Endodermal cell (in vitro differentiated cells): Measurements from ENCODE around the gene MYLK4. TPM values are rescaled to one million over a fixed set of nuclear protein-coding genes. Genes with fewer than 3 reads are reported as not detected.

ENCODE experiments used
- DNase-seq: peaks from one replicate; pipeline ENCODE4 v3.0.0-alpha.2; 2017
- H3K27ac ChIP-seq: 2 replicates; pipeline ENCODE4 v1.5.1; 2013; ENCODE audit warnings: mild to moderate bottlenecking, low read depth, low read length, moderate library complexity
- H3K27me3 ChIP-seq: 2 replicates; pipeline ENCODE4 v1.6.1; 2013; ENCODE audit warnings: mild to moderate bottlenecking, low read length, moderate library complexity; ENCODE audit not compliant: insufficient read depth, control insufficient read depth, poor library complexity, severe bottlenecking
- H3K36me3 ChIP-seq: 2 replicates; pipeline ENCODE4 v1.7.0; 2013; ENCODE audit warnings: mild to moderate bottlenecking, low read length, moderate library complexity; ENCODE audit not compliant: control insufficient read depth, insufficient read depth
- H3K4me1 ChIP-seq: one replicate; pipeline ENCODE4 v1.7.0; 2013; ENCODE audit warnings: low read length; ENCODE audit not compliant: control insufficient read depth, insufficient read depth
- H3K4me3 ChIP-seq: 2 replicates; pipeline ENCODE4 v1.5.1; 2013; ENCODE audit warnings: mild to moderate bottlenecking, low read length, moderate library complexity
- H3K9ac ChIP-seq: 2 replicates; pipeline ENCODE4 v1.6.1; 2013; ENCODE audit warnings: mild to moderate bottlenecking, low read length, moderate library complexity; ENCODE audit not compliant: poor library complexity, severe bottlenecking; ENCODE audit errors: extremely low read depth
- H3K9me3 ChIP-seq: 2 replicates; pipeline ENCODE4 v1.6.1; 2013; ENCODE audit warnings: mild to moderate bottlenecking, low read length, moderate library complexity; ENCODE audit not compliant: control insufficient read depth
- H3K27ac Mint-ChIP-seq: 2 replicates; pipeline ENCODE4 v1.8.0; 2020; ENCODE audit warnings: mixed read lengths
- H3K27me3 Mint-ChIP-seq: 2 replicates; pipeline ENCODE4 v1.8.0; 2021; ENCODE audit warnings: mild to moderate bottlenecking, mixed read lengths; ENCODE audit not compliant: insufficient read depth
- H3K36me3 Mint-ChIP-seq: 2 replicates; pipeline ENCODE4 v1.8.0; 2020; ENCODE audit warnings: low read depth, mixed read lengths
- H3K4me1 Mint-ChIP-seq: 2 replicates; pipeline ENCODE4 v1.8.0; 2020; ENCODE audit warnings: mixed read lengths
- H3K4me3 Mint-ChIP-seq: 2 replicates; pipeline ENCODE4 v1.8.0; 2020; ENCODE audit warnings: mild to moderate bottlenecking, moderate library complexity, mixed read lengths
- H3K9me3 Mint-ChIP-seq: 2 replicates; pipeline ENCODE4 v1.8.0; 2020; ENCODE audit warnings: mild to moderate bottlenecking, mixed read lengths
- WGBS, 2 experiments: methylation state at CpG; one replicate each; pipeline versions ENCODE4 v1.1.5 to v1.1.7; 2013; ENCODE audit warnings: missing lambda C conversion rate in 2 of 2, mixed read lengths in 1 of 2; ENCODE audit not compliant: insufficient coverage in 1 of 2, insufficient read length in 1 of 2; 5-methylcytosine and 5-hydroxymethylcytosine counted together
- total RNA-seq, 2 donors: library from RNA; stranded (reverse); fragmentation: NEBNext Ultra II Directional in 1 of 2; extraction: Animal tissue kit (Norgen Biotek cat#: 25700) in 1 of 2; gene quantifications; 2 replicates in 1 of 2; 3 replicates in 1 of 2; pipeline ENCODE4 v1.2.1, GENCODE V29; 2021
- TF ChIP-seq, protein P1 (sequence below): fragments of 200-600 bp; sonication (generic); conservative IDR thresholded peaks from 2 replicates; pipeline ENCODE4 v1.5.0; 2021; ENCODE audit warnings: antibody characterized with exemption, mild to moderate bottlenecking

Gene MYLK4
- total RNA-seq, 2 donors from 2014 or later = 0.18 to 0.20 TPM

DNA sequence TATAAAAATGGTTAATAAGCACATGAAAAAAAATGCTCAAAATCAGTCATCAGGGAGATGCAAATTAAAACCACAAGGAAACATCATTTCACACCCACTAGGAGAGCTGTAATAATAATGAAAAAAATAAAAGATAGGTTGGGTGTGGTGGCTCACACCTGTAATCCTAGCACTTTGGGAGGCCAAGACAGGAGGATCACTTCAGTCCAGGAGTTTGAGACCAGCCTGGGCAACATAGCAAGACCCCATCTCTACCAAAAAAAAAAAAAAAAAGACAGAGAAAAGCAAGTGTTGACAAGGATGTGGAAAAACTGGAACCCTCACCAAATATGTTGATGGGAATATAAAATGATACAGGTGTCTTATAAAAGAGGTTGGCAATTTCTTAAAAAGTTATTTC, 3.0 kb upstream of the MYLK4 start:
- Histone ChIP-seq H3K27ac (no peak overlapping the region), H3K4me1 (no peaks in the 10 kb centered on the region), H3K4me3 (no peak overlapping the region), H3K9ac (no peak overlapping the region), H3K36me3 (no peaks in the 10 kb centered on the region), H3K9me3 (no peaks in the 10 kb centered on the region), H3K27me3 (no peaks in the 10 kb centered on the region)
- Mint-ChIP-seq H3K27me3 (peaks cover 13% of the 10 kb centered on the region), H3K4me1 (peaks cover 3% of the 10 kb centered on the region), H3K36me3 (no peaks in the 10 kb centered on the region), H3K9me3 (no peaks in the 10 kb centered on the region), H3K4me3 (no peak overlapping the region), H3K27ac (no peak overlapping the region)
- TF ChIP-seq, protein P1, sequence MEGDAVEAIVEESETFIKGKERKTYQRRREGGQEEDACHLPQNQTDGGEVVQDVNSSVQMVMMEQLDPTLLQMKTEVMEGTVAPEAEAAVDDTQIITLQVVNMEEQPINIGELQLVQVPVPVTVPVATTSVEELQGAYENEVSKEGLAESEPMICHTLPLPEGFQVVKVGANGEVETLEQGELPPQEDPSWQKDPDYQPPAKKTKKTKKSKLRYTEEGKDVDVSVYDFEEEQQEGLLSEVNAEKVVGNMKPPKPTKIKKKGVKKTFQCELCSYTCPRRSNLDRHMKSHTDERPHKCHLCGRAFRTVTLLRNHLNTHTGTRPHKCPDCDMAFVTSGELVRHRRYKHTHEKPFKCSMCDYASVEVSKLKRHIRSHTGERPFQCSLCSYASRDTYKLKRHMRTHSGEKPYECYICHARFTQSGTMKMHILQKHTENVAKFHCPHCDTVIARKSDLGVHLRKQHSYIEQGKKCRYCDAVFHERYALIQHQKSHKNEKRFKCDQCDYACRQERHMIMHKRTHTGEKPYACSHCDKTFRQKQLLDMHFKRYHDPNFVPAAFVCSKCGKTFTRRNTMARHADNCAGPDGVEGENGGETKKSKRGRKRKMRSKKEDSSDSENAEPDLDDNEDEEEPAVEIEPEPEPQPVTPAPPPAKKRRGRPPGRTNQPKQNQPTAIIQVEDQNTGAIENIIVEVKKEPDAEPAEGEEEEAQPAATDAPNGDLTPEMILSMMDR = no peak
- DNase-seq = no peak

DNA sequence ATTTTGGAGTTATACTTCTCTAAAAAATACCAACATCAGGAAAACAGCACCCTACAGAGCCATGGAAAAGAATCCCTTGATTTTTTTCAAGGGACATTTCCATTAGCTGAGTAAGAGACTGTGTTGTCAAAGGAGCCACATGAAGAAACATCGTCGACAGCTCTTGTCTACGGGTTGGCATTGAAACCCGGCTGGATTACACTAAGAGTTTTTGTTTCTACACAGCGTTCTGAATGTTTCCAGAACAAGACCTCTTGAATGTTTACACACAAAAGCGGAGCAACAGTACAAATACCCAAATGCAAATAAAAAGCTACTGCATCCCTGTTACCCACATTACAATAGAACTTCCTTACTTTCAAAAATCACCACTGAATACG, 2.4 kb upstream of the MYLK4 start:
- no peaks in the 10 kb centered on the region for H3K27me3 ChIP-seq
- TF ChIP-seq, protein P1 = no peak
- no peak for DNase-seq
- H3K4me3 ChIP-seq = no peak overlapping the region
- no peaks in the 10 kb centered on the region for H3K36me3 Mint-ChIP-seq
- no peak overlapping the region for H3K27ac Mint-ChIP-seq
- peaks cover 3% of the 10 kb centered on the region for H3K4me1 Mint-ChIP-seq
- H3K4me3 Mint-ChIP-seq = no peak overlapping the region
- no peak overlapping the region for H3K27ac ChIP-seq
- peaks cover 19% of the 10 kb centered on the region for H3K27me3 Mint-ChIP-seq
- no peak overlapping the region for H3K9ac ChIP-seq
- H3K9me3 ChIP-seq = no peaks in the 10 kb centered on the region
- H3K36me3 ChIP-seq = no peaks in the 10 kb centered on the region
- no peaks in the 10 kb centered on the region for H3K4me1 ChIP-seq
- WGBS, 2 experiments = 76 to 87% methylated on average over 5 to 7 of the region's 7 CpGs
- no peaks in the 10 kb centered on the region for H3K9me3 Mint-ChIP-seq

DNA sequence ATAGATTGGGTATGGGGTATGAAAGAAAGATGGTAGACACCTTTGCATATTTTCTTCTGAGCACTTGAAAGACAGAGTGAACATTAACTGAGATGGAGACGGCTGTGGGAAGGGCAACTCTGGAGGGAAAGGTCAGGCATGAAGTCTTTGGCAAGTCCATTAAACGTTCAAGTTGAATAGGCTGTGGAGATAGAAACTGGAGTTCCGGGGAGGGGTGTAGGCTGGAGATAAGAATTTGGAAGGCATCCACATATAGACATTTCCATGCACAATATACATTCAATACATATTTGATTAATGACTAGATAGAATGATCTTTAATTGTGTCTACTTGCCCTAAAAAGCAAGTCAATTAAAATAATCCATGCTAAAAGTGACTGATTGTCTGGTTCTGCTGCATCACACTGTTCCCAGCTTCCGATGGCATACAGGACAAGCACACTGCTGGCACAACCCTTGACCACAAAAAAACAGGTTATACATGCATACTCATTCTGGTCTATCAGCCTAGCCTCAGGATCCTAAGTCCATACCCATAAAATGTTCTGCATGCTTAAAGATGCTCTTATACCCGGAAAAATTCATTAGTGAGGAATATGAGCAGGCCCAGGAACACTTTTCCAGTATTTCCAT, 1.9 kb upstream of the MYLK4 start:
- WGBS, 2 experiments = 90 to 92% methylated on average over 3 to 4 of the region's 5 CpGs
- TF ChIP-seq, protein P1 = no peak
- Histone ChIP-seq H3K36me3 (no peaks in the 10 kb centered on the region), H3K27me3 (no peaks in the 10 kb centered on the region), H3K27ac (no peak overlapping the region), H3K9ac (no peak overlapping the region), H3K9me3 (no peaks in the 10 kb centered on the region), H3K4me3 (no peak overlapping the region), H3K4me1 (no peaks in the 10 kb centered on the region)
- no peak for DNase-seq
- Mint-ChIP-seq H3K9me3 (no peaks in the 10 kb centered on the region), H3K4me1 (peaks cover 3% of the 10 kb centered on the region), H3K4me3 (no peak overlapping the region), H3K27ac (no peak overlapping the region), H3K27me3 (peaks cover 24% of the 10 kb centered on the region), H3K36me3 (no peaks in the 10 kb centered on the region)
